Karpas-422 (cell line): ENCODE measurements around the gene RSAD2. TPM values are rescaled to one million over a fixed set of nuclear protein-coding genes. Genes with fewer than 3 reads are reported as not detected.

Source experiments
- DNase-seq: peaks from one replicate; pipeline ENCODE4 v3.0.0-alpha.2; 2015
- H2AFZ ChIP-seq: fragments of 200-600 bp; sonication (generic); 2 replicates; pipeline ENCODE4 v1.6.1; 2014; ENCODE audit warnings: antibody characterized with exemption, low read length, mixed read lengths
- H3K27ac ChIP-seq: fragments of 200-600 bp; sonication (generic); 2 replicates; pipeline ENCODE4 v1.5.1; 2014; ENCODE audit warnings: mild to moderate bottlenecking, low read length, moderate library complexity
- H3K27me3 ChIP-seq: fragments of 200-600 bp; sonication (generic); 2 replicates; pipeline ENCODE4 v1.6.1; 2014; ENCODE audit warnings: low read length, mixed read lengths
- H3K36me3 ChIP-seq: fragments of 200-600 bp; sonication (generic); 2 replicates; pipeline ENCODE4 v1.6.1; 2014; ENCODE audit warnings: low read length, mixed read lengths; ENCODE audit not compliant: insufficient read depth
- H3K4me1 ChIP-seq: fragments of 200-600 bp; sonication (generic); 2 replicates; pipeline ENCODE4 v1.6.1; 2014; ENCODE audit warnings: mild to moderate bottlenecking, low read length, mixed read lengths
- H3K4me2 ChIP-seq: fragments of 200-600 bp; sonication (generic); 2 replicates; pipeline ENCODE4 v1.6.1; 2014; ENCODE audit warnings: low read length, low read depth, mild to moderate bottlenecking; ENCODE audit not compliant: poor library complexity, severe bottlenecking
- H3K4me3 ChIP-seq: fragments of 200-600 bp; sonication (generic); 2 replicates; pipeline ENCODE4 v1.5.1; 2014; ENCODE audit warnings: mild to moderate bottlenecking, antibody characterized with exemption, low read length, mixed read lengths
- H3K79me2 ChIP-seq: fragments of 200-600 bp; sonication (generic); 2 replicates; pipeline ENCODE4 v1.6.1; 2014; ENCODE audit warnings: mild to moderate bottlenecking, low read length, mixed read lengths
- H3K9ac ChIP-seq: fragments of 200-600 bp; sonication (generic); 2 replicates; pipeline ENCODE4 v1.6.0; 2014; ENCODE audit warnings: low read length
- H3K9me2 ChIP-seq: fragments of 200-600 bp; sonication (generic), shearing (Covaris generic); replicated peaks from 2 replicates; pipeline ENCODE4 v1.6.0; 2014; ENCODE audit warnings: mild to moderate bottlenecking, low read length, moderate library complexity; ENCODE audit not compliant: insufficient read depth
- H3K9me3 ChIP-seq: fragments of 300-700, 200-600 bp; sonication (generic); 2 replicates; pipeline ENCODE4 v1.6.1; 2014; ENCODE audit warnings: low read length, mixed read lengths
- H4K20me1 ChIP-seq: fragments of 200-600 bp; sonication (generic); 2 replicates; pipeline ENCODE4 v1.6.1; 2014; ENCODE audit warnings: mild to moderate bottlenecking, antibody characterized with exemption, low read length, low read depth; ENCODE audit not compliant: insufficient read depth
- total RNA-seq: library from RNA; depleted of rRNA; stranded (reverse); fragments of >200 nt; shearing (Covaris generic); gene quantifications from 2 replicates; pipeline ENCODE4 v1.2.3, GENCODE V29; 2014; ENCODE audit warnings: low replicate concordance

Gene RSAD2
- total RNA-seq, 1 experiment from 2014 or later, result 2.7 TPM

DNA sequence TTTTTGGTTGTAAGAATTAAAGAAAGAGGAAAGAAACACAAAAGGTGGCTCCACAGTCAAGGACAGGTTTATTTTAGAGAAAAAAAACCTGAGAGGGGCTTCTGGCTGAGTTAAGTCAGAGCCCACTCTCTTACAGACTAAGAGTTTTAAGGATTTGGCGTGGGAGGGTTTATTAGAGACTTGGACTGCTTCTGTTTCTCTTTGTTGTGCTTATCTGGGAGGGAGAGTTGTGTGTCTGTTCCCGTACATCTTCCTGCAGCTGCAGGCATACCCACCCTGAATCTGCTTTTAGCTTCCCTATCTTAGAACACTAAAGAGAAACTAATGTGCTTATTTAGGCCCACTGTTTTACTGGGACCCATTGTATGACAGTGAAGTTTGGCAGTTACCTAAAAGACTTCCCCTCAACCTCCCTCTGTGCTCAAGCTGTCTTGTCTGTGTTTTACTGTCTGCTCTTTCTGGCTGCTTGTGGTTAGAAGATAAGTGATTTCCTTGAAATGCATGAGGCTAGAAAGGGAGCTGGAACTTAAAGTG is 2.7 kb downstream of the RSAD2 start:
- no peak for DNase-seq
- H3K4me3 ChIP-seq, result no peak overlapping the region

DNA sequence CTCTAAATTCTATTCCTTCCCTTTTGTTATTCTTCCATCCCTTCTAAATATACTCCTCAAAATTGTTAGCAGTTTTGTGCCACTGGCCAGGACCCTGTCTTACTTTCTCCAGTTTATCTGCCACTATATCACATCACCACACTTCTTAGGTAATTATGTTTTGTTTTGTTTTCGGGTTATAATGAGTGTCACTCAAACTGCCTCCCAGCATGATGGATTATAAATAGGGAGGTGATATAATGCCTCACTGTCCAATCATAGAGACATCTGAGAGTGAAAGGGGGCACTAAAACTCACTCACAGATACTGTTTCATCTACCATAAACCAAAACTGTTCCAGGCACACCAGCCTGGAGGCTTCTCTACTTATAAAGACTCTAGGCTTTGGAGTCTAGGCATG is 3.5 kb downstream of the RSAD2 start:
- no peaks in the 10 kb centered on the region for H3K36me3 ChIP-seq
- DNase-seq, result no peak
- H3K9me2 ChIP-seq, result no peaks in the 10 kb centered on the region
- H2AFZ ChIP-seq, result no peak overlapping the region
- H3K9ac ChIP-seq, result no peak overlapping the region
- no peak overlapping the region for H3K4me3 ChIP-seq
- no peak overlapping the region for H3K27ac ChIP-seq
- peaks cover 14% of the 10 kb centered on the region for H3K4me1 ChIP-seq
- H3K27me3 ChIP-seq, result no peaks in the 10 kb centered on the region
- no peaks in the 10 kb centered on the region for H4K20me1 ChIP-seq
- H3K4me2 ChIP-seq, result no peak overlapping the region
- no peaks in the 10 kb centered on the region for H3K79me2 ChIP-seq
- H3K9me3 ChIP-seq, result no peaks in the 10 kb centered on the region

More for the DNA sequence above, 2.7 kb downstream of the RSAD2 start:
- H3K79me2 ChIP-seq, result no peaks in the 10 kb centered on the region
- H3K27ac ChIP-seq, result no peak overlapping the region
- H3K9ac ChIP-seq, result no peak overlapping the region
- no peaks in the 10 kb centered on the region for H3K36me3 ChIP-seq
- H3K4me1 ChIP-seq, result peaks cover 16% of the 10 kb centered on the region
- no peak overlapping the region for H3K4me2 ChIP-seq
- no peaks in the 10 kb centered on the region for H3K9me2 ChIP-seq
- H3K9me3 ChIP-seq, result no peaks in the 10 kb centered on the region
- H2AFZ ChIP-seq, result no peak overlapping the region
- H3K27me3 ChIP-seq, result no peaks in the 10 kb centered on the region
- H4K20me1 ChIP-seq, result no peaks in the 10 kb centered on the region

DNA sequence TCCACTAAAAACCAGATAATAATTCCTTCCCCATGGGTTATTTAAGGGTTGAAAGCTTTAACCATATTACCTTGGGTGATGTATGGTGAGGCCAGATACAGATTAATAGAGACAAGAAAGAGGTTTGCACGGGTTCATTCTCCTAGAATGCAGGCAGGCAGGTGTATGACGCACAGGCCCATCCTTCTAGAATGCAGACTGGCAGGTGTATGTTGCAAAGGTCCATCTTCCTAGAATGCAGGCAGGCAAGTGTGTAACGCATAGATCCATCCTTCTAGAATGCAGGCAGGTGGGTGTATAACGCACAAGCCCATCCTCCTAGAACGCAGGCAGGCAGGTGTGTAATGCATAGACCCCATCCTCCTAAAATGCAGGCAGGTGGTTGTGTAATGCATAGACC is 3.9 kb downstream of the RSAD2 start:
- Histone ChIP-seq H3K79me2 (no peaks in the 10 kb centered on the region), H3K9ac (no peak overlapping the region), H4K20me1 (no peaks in the 10 kb centered on the region), H3K9me2 (no peaks in the 10 kb centered on the region), H2AFZ (no peak overlapping the region), H3K4me2 (no peak overlapping the region), H3K27me3 (no peaks in the 10 kb centered on the region), H3K4me3 (no peak overlapping the region), H3K4me1 (peaks cover 9% of the 10 kb centered on the region), H3K9me3 (no peaks in the 10 kb centered on the region), H3K27ac (no peak overlapping the region), H3K36me3 (no peaks in the 10 kb centered on the region)
- DNase-seq, result no peak

DNA sequence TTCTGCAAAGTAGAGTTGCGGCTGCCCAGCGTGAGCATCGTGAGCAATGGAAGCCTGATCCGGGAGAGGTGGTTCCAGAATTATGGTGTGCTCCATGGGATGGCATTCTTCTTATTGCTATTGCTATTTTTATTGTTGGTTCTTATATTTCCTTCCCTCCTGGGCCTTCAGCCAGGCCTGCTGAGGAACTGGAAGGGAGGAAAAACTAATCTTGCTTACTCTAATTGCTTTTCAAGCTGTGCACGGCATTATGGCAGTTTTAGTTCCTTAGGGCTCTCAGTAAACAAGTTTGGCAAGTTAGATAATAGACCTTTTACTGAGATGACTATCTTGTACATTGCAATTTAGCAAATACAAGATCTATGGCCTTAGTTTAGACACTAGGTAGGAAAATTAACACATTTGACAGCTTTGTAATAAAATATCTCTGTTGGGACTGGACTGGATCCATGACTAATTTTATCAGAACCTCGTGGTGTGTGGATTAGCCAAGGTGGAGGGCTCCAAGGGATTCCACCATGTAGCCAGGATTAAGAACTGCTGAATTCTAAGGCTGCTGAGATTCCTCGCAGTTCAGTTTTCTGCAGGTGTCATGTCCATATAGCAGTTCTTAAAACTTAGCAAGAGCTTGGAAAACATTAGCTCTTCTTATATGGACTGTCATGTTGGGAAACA is 6.0 kb downstream of the RSAD2 start:
- Histone ChIP-seq H3K27me3 (no peaks in the 10 kb centered on the region), H2AFZ (no peak overlapping the region), H3K79me2 (no peaks in the 10 kb centered on the region), H3K4me3 (no peak overlapping the region), H4K20me1 (no peaks in the 10 kb centered on the region), H3K36me3 (no peaks in the 10 kb centered on the region), H3K4me1 (no peaks in the 10 kb centered on the region), H3K4me2 (no peak overlapping the region), H3K9me3 (no peaks in the 10 kb centered on the region), H3K9ac (no peak overlapping the region), H3K27ac (no peak overlapping the region), H3K9me2 (no peaks in the 10 kb centered on the region)
- DNase-seq, result no peak

DNA sequence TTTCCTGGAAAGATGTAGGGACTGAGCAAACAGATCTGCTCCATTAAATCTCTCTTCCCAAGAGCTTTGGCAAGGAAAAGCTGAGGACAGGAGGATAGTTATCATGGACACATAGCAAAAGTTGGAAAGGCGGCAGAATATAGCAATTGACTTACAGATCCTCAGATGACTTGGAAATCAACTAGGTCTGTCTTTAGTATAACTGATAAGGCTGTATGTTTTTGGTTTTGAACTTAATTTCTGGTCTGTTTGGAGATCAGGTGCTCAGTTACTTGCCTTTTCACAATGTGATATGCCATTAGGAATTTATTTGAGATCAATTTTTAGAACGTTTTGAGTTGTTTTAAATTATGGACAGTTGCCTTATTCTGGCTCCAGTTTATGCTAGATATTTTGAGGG is 8.0 kb downstream of the RSAD2 start:
- Histone ChIP-seq H3K27ac (no peak overlapping the region), H3K9me2 (no peaks in the 10 kb centered on the region), H3K79me2 (no peaks in the 10 kb centered on the region), H3K4me3 (no peak overlapping the region), H3K27me3 (no peaks in the 10 kb centered on the region), H4K20me1 (no peaks in the 10 kb centered on the region), H3K9me3 (no peaks in the 10 kb centered on the region), H3K4me1 (no peaks in the 10 kb centered on the region), H3K36me3 (no peaks in the 10 kb centered on the region), H3K9ac (no peak overlapping the region), H3K4me2 (no peak overlapping the region), H2AFZ (no peak overlapping the region)
- DNase-seq, result no peak

DNA sequence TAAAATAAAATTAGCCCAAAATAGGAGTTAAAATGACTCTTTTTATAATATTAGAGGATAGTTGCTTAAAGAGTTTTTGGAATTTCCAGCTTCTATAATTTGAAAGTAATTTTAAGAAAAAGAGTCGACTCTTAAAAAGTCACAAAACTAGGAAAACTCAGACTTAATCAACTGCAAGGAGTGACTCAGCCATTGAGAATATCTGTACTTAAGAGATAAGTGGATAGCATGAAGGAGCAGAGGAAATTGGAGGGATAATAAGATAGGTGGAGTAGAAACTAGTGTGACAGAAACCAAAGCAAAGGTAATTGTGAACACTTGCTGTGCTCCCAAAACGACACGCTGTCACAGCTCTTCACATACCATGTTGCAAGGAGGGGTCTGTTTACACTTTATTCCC is 8.4 kb downstream of the RSAD2 start:
- no peaks in the 10 kb centered on the region for H3K9me3 ChIP-seq
- H2AFZ ChIP-seq, result no peak overlapping the region
- H3K9me2 ChIP-seq, result no peaks in the 10 kb centered on the region
- H3K4me3 ChIP-seq, result no peak overlapping the region
- no peak overlapping the region for H3K4me2 ChIP-seq
- H4K20me1 ChIP-seq, result no peaks in the 10 kb centered on the region
- no peak for DNase-seq
- no peaks in the 10 kb centered on the region for H3K27me3 ChIP-seq
- H3K9ac ChIP-seq, result no peak overlapping the region
- no peaks in the 10 kb centered on the region for H3K36me3 ChIP-seq
- no peaks in the 10 kb centered on the region for H3K79me2 ChIP-seq
- no peak overlapping the region for H3K27ac ChIP-seq
- H3K4me1 ChIP-seq, result no peaks in the 10 kb centered on the region

DNA sequence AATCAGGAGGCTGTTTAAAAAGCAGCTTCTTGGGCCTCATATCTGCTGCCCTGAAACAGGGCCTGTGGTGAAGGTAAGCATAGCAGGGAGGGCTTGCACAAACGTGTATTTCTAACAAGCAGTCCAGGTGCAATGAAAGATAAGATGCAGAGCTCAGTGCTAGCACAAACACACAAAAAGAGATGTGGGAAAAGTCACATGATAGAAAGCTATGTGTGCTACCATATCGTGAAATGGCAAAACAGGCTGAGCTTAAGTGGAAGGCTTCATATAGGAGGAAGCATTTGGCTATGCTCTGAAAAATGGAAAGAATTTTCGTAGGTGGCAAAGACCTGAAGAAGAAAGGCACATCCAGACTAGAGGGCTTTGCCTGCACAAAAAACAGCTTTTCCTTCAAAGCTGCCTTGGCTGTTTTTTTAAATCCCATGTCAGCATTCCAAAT is 10.2 kb downstream of the RSAD2 start:
- H3K79me2 ChIP-seq, result no peaks in the 10 kb centered on the region
- H3K4me1 ChIP-seq, result no peaks in the 10 kb centered on the region
- no peak overlapping the region for H3K4me3 ChIP-seq
- H3K9me3 ChIP-seq, result no peaks in the 10 kb centered on the region
- H4K20me1 ChIP-seq, result no peaks in the 10 kb centered on the region
- no peaks in the 10 kb centered on the region for H3K9me2 ChIP-seq
- no peak overlapping the region for H3K9ac ChIP-seq
- DNase-seq, result no peak
- H3K27ac ChIP-seq, result no peak overlapping the region
- no peak overlapping the region for H3K4me2 ChIP-seq
- no peaks in the 10 kb centered on the region for H3K36me3 ChIP-seq
- H2AFZ ChIP-seq, result no peak overlapping the region
- H3K27me3 ChIP-seq, result no peaks in the 10 kb centered on the region

DNA sequence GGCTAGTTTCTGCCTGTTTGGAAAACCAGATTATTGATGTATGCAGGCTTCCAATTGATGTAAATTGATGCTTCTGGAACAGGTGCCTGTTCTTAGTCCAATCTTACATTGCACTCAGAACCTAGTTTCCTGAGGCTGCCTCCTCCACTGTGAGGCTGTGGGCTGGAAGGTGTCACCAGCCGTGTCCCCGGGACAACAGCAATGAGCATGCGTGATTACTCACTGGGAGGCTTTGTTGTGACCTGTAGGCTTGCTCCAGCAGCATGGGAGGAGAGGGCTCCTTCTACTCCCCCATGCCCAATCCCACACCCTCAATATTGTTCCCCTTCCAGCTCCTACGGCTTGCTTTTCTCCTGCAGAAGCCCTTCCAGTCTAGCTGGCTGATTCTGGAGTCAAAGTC is 11.1 kb downstream of the RSAD2 start:
- no peak overlapping the region for H3K4me3 ChIP-seq
- DNase-seq, result no peak
- H3K79me2 ChIP-seq, result no peaks in the 10 kb centered on the region
- H3K4me2 ChIP-seq, result no peak overlapping the region
- H4K20me1 ChIP-seq, result no peaks in the 10 kb centered on the region
- no peaks in the 10 kb centered on the region for H3K9me2 ChIP-seq
- no peak overlapping the region for H2AFZ ChIP-seq
- no peaks in the 10 kb centered on the region for H3K4me1 ChIP-seq
- H3K27me3 ChIP-seq, result no peaks in the 10 kb centered on the region
- no peaks in the 10 kb centered on the region for H3K36me3 ChIP-seq
- no peaks in the 10 kb centered on the region for H3K9me3 ChIP-seq
- H3K27ac ChIP-seq, result no peak overlapping the region
- no peak overlapping the region for H3K9ac ChIP-seq
